Hepatocyte (in vitro differentiated cells): ENCODE measurements around the gene FTH1. TPM values are rescaled to one million over a fixed set of nuclear protein-coding genes. Genes with fewer than 3 reads are reported as not detected.
A peak's percentile ranks its signal among the peaks of the same experiment; 100 is the strongest.

ENCODE experiments used
- DNase-seq: peaks from one replicate; pipeline ENCODE4 v3.0.0-alpha.2; 2016; ENCODE audit warnings: low spot score
- H2AFZ ChIP-seq: fragments of 200-600 bp; sonication (generic); 2 replicates; pipeline ENCODE4 v1.6.0; 2016; ENCODE audit warnings: antibody characterized with exemption, mild to moderate bottlenecking
- H3K27ac ChIP-seq: fragments of 200-600 bp; sonication (generic); 2 replicates; pipeline ENCODE4 v1.5.1; 2016; ENCODE audit warnings: mild to moderate bottlenecking
- H3K27me3 ChIP-seq: fragments of 200-600 bp; sonication (generic); 2 replicates; pipeline ENCODE4 v1.6.1; 2016
- H3K36me3 ChIP-seq: fragments of 200-600 bp; sonication (generic); replicated peaks from 2 replicates; pipeline ENCODE4 v1.5.1; 2016; ENCODE audit warnings: low read depth; ENCODE audit not compliant: insufficient read depth
- H3K4me1 ChIP-seq: fragments of 200-600 bp; sonication (generic); 2 replicates; pipeline ENCODE4 v1.5.1; 2016; ENCODE audit warnings: mild to moderate bottlenecking, moderate library complexity; ENCODE audit not compliant: insufficient read depth
- H3K4me2 ChIP-seq: fragments of 200-600 bp; sonication (generic); 2 replicates; pipeline ENCODE4 v1.6.0; 2016
- H3K4me3 ChIP-seq: fragments of 200-600 bp; sonication (generic); 2 replicates; pipeline ENCODE4 v1.5.1; 2016; ENCODE audit warnings: mild to moderate bottlenecking
- H3K79me2 ChIP-seq: fragments of 200-600 bp; sonication (generic); 2 replicates; pipeline ENCODE4 v1.6.0; 2017; ENCODE audit warnings: mild to moderate bottlenecking
- H3K9me2 ChIP-seq: fragments of 200-600 bp; sonication (generic); replicated peaks from 2 replicates; pipeline ENCODE4 v1.6.0; 2017; ENCODE audit warnings: mild to moderate bottlenecking; ENCODE audit not compliant: insufficient read depth
- H3K9me3 ChIP-seq: fragments of 200-600 bp; sonication (generic); 2 replicates; pipeline ENCODE4 v1.5.1; 2016; ENCODE audit warnings: low read depth, mild to moderate bottlenecking
- H4K20me1 ChIP-seq: fragments of 200-600 bp; sonication (generic); 2 replicates; pipeline ENCODE4 v1.6.0; 2016; ENCODE audit warnings: mild to moderate bottlenecking; ENCODE audit not compliant: insufficient read depth, poor library complexity, severe bottlenecking
- CTCF ChIP-seq: fragments of 200-600 bp; sonication (generic); IDR thresholded peaks from 2 replicates; pipeline ENCODE4 v1.5.1; 2016; ENCODE audit warnings: antibody characterized with exemption, mild to moderate bottlenecking; ENCODE audit not compliant: poor library complexity
- EZH2 ChIP-seq: fragments of 200-600 bp; sonication (generic); IDR thresholded peaks from 2 replicates; pipeline ENCODE4 v1.6.1; 2016; ENCODE audit warnings: antibody characterized with exemption, mild to moderate bottlenecking, borderline replicate concordance
- EZH2phosphoT487 ChIP-seq: fragments of 200-600 bp; sonication (generic); IDR thresholded peaks from one replicate; pipeline ENCODE4 v1.6.1; 2018; ENCODE audit warnings: antibody characterized with exemption, mild to moderate bottlenecking, low read depth, moderate library complexity; ENCODE audit not compliant: unreplicated experiment, severe bottlenecking
- WGBS: methylation state at CpG from one replicate; pipeline ENCODE4 v1.1.6; 2016; ENCODE audit warnings: low lambda C conversion rate; ENCODE audit errors: missing lambda C conversion rate; 5-methylcytosine and 5-hydroxymethylcytosine counted together
- polyA plus RNA-seq: library from polyadenylated mRNA; unstranded; fragments of >200 nt; fragmentation: Nextera tagmentation; extraction: Ambion mirVana; gene quantifications from 2 replicates; pipeline ENCODE4 v1.2.1, GENCODE V29; 2016
- total RNA-seq: library from RNA; depleted of rRNA; stranded (reverse); fragments of >200 nt; gene quantifications from 2 replicates; pipeline ENCODE4 v1.2.3, GENCODE V29; 2014

Gene FTH1
- total and polyA plus RNA-seq, 2 experiments from 2014 or later, result 1,071 to 8,694 TPM

GRCh38 chr11:61978703-61979661, 11.5 kb upstream of the FTH1 start:
- Histone ChIP-seq H2AFZ (no peak overlapping the region), H3K4me1 (peaks cover 41% of the 10 kb centered on the region), H3K27ac (peak overlapping the region; percentile 57), H3K9me3 (no peaks in the 10 kb centered on the region), H3K36me3 (no peaks in the 10 kb centered on the region), H3K4me3 (no peak overlapping the region), H4K20me1 (no peaks in the 10 kb centered on the region), H3K4me2 (no peak overlapping the region), H3K9me2 (no peaks in the 10 kb centered on the region), H3K79me2 (peaks cover 3% of the 10 kb centered on the region), H3K27me3 (no peaks in the 10 kb centered on the region)
- no peak for TF ChIP-seq EZH2
- no peak for TF ChIP-seq CTCF
- TF ChIP-seq EZH2phosphoT487, result no peak
- WGBS, result 77% methylated on average over 17 of the region's 17 CpGs
- no peak for DNase-seq

GRCh38 chr11:61976813-61977475, 9.5 kb upstream of the FTH1 start:
- 71% methylated on average over 7 of the region's 7 CpGs for WGBS

GRCh38 chr11:61976420-61976800, 9.0 kb upstream of the FTH1 start:
- H3K9me3 ChIP-seq, result no peaks in the 10 kb centered on the region
- peaks cover 65% of the 10 kb centered on the region for H3K4me1 ChIP-seq
- H3K9me2 ChIP-seq, result no peaks in the 10 kb centered on the region
- no peak overlapping the region for H3K4me2 ChIP-seq
- H3K27me3 ChIP-seq, result no peaks in the 10 kb centered on the region
- no peaks in the 10 kb centered on the region for H3K36me3 ChIP-seq
- 94% methylated on average over 8 of the region's 8 CpGs for WGBS
- DNase-seq, result no peak
- no peak overlapping the region for H3K27ac ChIP-seq
- H3K4me3 ChIP-seq, result no peak overlapping the region
- peaks cover 3% of the 10 kb centered on the region for H3K79me2 ChIP-seq
- TF ChIP-seq EZH2 (no peak), CTCF (no peak), EZH2phosphoT487 (no peak)
- no peaks in the 10 kb centered on the region for H4K20me1 ChIP-seq
- no peak overlapping the region for H2AFZ ChIP-seq

More at GRCh38 chr11:61976813-61977475, 9.5 kb upstream of the FTH1 start:
- Histone ChIP-seq H3K27me3 (no peaks in the 10 kb centered on the region), H3K4me1 (peaks cover 62% of the 10 kb centered on the region), H3K79me2 (peaks cover 3% of the 10 kb centered on the region), H3K4me2 (no peak overlapping the region), H3K36me3 (no peaks in the 10 kb centered on the region), H3K9me3 (no peaks in the 10 kb centered on the region), H3K27ac (no peak overlapping the region), H3K9me2 (no peaks in the 10 kb centered on the region), H2AFZ (no peak overlapping the region), H3K4me3 (no peak overlapping the region), H4K20me1 (no peaks in the 10 kb centered on the region)
- TF ChIP-seq EZH2 (no peak), CTCF (no peak), EZH2phosphoT487 (no peak)
- no peak for DNase-seq
